Upper lobe of left lung (tissue), 6 donors: ENCODE results near the gene CDK5RAP2. TPM values are rescaled to one million over a fixed set of nuclear protein-coding genes. Genes with fewer than 3 reads are reported as not detected.

Source experiments
- ATAC-seq, 2 donors: fragments of 200-7000 bp; cut with Tn5 transposase; one replicate each; pipeline ENCODE4 v1.9.1; 2022; ENCODE audit warnings: mild to moderate bottlenecking in 2 of 2, moderate library complexity in 2 of 2; ENCODE audit not compliant: low FRiP score in 2 of 2
- DNase-seq, 2 donors: peaks; one replicate each; pipeline ENCODE4 v3.0.0-alpha.2; 2019 to 2020
- H3K27ac ChIP-seq, 4 donors: fragments of 200-600 bp; sonication (generic); one replicate each; pipeline ENCODE4 v1.5.1; 2016 to 2019
- H3K27me3 ChIP-seq, 4 donors: fragments of 200-600 bp; sonication (generic); one replicate each; pipeline ENCODE4 v1.5.1; 2017 to 2019
- H3K36me3 ChIP-seq, 4 donors: fragments of 200-600 bp; sonication (generic); one replicate each; pipeline ENCODE4 v1.5.1; 2016 to 2019
- H3K4me1 ChIP-seq, 4 donors: fragments of 200-600 bp; sonication (generic); one replicate each; pipeline ENCODE4 v1.5.1; 2018 to 2019
- H3K4me3 ChIP-seq, 4 donors: fragments of 200-600 bp; sonication (generic); one replicate each; pipeline ENCODE4 v1.5.1; 2017 to 2019; ENCODE audit warnings: mild to moderate bottlenecking in 2 of 4, moderate library complexity in 1 of 4
- H3K9me3 ChIP-seq, 4 donors: fragments of 200-600 bp; sonication (generic); one replicate each; pipeline ENCODE4 v1.5.1; 2018 to 2019
- CTCF ChIP-seq, 6 experiments: fragments of 450-650 bp in 4 of 6; fragments of 200-600 bp in 2 of 6; sonication (generic) in 2 of 6; IDR thresholded peaks; one replicate each; pipeline ENCODE4 v1.5.1; 2016 to 2019; ENCODE audit warnings: antibody characterized with exemption in 6 of 6
- EP300 ChIP-seq, 4 donors: sonication (generic); formaldehyde crosslinking; IDR thresholded peaks; one replicate each; pipeline ENCODE4 v1.5.1; 2017; ENCODE audit warnings: antibody characterized with exemption in 4 of 4, control low read depth in 2 of 4
- POLR2A ChIP-seq, 4 donors: fragments of 450-650 bp; IDR thresholded peaks; one replicate each; pipeline ENCODE4 v1.5.1; 2016 to 2017; ENCODE audit warnings: antibody characterized with exemption in 4 of 4, mild to moderate bottlenecking in 2 of 4
- POLR2AphosphoS5 ChIP-seq, 2 donors: sonication (generic); formaldehyde crosslinking; IDR thresholded peaks; one replicate each; pipeline ENCODE4 v1.5.1; 2017; ENCODE audit warnings: antibody characterized with exemption in 2 of 2
- WGBS, 2 donors: methylation state at CpG; one replicate each; pipeline ENCODE4 v1.1.5; 2017 to 2018; 5-methylcytosine and 5-hydroxymethylcytosine counted together
- total RNA-seq, 6 donors: library from RNA; depleted of rRNA in 4 of 6; stranded (reverse); fragments of >200 nt in 4 of 6; gene quantifications; one replicate each; pipeline versions ENCODE4 v1.1.0 to v1.2.1, GENCODE V29; 2016 to 2021
- donor health status: DM: no; HTN: no; CAD: no; lungs with moderate emphysema.
- donor health status: DM: no; HTN: yes; CAD: no; lungs with severe emphysema.

CDK5RAP2 gene
- total RNA-seq, 6 donors from 2014 or later = 41.7 to 137 (median 51.6) TPM

GRCh38 chr9:120405134-120405533, 174.8 kb downstream of the CDK5RAP2 start:
- TF ChIP-seq CTCF (IDR thresholded peaks at IDR 0.05) (no peak), EP300 (IDR thresholded peaks at IDR 0.05) (no peak), POLR2A (IDR thresholded peaks at IDR 0.05) (no peak), POLR2AphosphoS5 (IDR thresholded peaks at IDR 0.05) (no peak)
- Histone ChIP-seq H3K27ac (no peak overlapping the region), H3K4me3 (no peak overlapping the region), H3K36me3 (peaks cover 35 to 88% (median 72%) of the 10 kb centered on the region in 4 donors), H3K9me3 (no peaks in the 10 kb centered on the region), H3K27me3 (no peaks in the 10 kb centered on the region), H3K4me1 (peaks cover 0 to 8% (median 4%) of the 10 kb centered on the region in 4 donors)
- DNase-seq (no peak), ATAC-seq (no peak)
- WGBS, 2 donors = 84 to 100% methylated on average over 1 of the region's 1 CpG

- Histone ChIP-seq H3K36me3 (peaks cover 38 to 88% (median 75%) of the 10 kb centered on the region in 4 donors), H3K9me3 (no peaks in the 10 kb centered on the region), H3K4me3 (no peak overlapping the region), H3K27me3 (no peaks in the 10 kb centered on the region), H3K4me1 (peaks cover 0 to 8% (median 4%) of the 10 kb centered on the region in 4 donors), H3K27ac (peak overlapping the region; percentile 51 to 70 (median 64))
- TF ChIP-seq POLR2A (IDR thresholded peaks at IDR 0.05) = no peak
- no peak for TF ChIP-seq POLR2AphosphoS5 (IDR thresholded peaks at IDR 0.05)
- TF ChIP-seq EP300 (IDR thresholded peaks at IDR 0.05) = no peak
- no peak for TF ChIP-seq CTCF (IDR thresholded peaks at IDR 0.05)
- 69 to 72% methylated on average over 3 of the region's 3 CpGs for WGBS, 2 donors
- no peak for ATAC-seq
- no peak for DNase-seq
Observed at GRCh38 chr9:120403543-120403856, 176.5 kb downstream of the CDK5RAP2 start.

GRCh38 chr9:120402741-120403542, 177.0 kb downstream of the CDK5RAP2 start:
- peak; percentile 28 to 78 for ATAC-seq

DNA sequence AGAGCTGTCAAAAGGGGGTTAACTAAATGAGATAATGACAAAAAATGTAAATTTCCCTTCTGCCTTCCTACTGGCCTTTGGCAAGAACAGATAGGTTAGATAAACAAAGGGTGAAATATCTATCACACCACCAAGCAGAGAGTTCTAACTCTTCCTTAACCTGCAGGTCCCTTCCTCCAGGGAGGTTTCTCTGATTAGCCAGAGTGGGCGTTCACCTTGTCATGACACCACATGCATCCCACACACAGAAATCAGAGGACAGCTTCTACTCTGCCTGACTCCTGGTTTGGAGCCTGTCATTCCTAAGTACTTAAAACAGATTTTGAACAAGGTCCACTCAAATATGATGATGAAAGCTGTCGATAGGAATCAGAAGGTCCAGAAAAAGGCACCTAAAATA, 180.0 kb downstream of the CDK5RAP2 start:
- H3K36me3 ChIP-seq = peaks cover 18 to 85% (median 64%) of the 10 kb centered on the region in 4 donors

More at GRCh38 chr9:120402741-120403542, 177.0 kb downstream of the CDK5RAP2 start:
- DNase-seq = peak in 1 of 2 donors; percentile 29
- Histone ChIP-seq H3K4me1 (peaks cover 0 to 8% (median 4%) of the 10 kb centered on the region in 4 donors), H3K27ac (peak overlapping the region; percentile 58 to 71 (median 70)), H3K36me3 (peaks cover 33 to 85% (median 72%) of the 10 kb centered on the region in 4 donors), H3K4me3 (no peak overlapping the region), H3K27me3 (no peaks in the 10 kb centered on the region), H3K9me3 (no peaks in the 10 kb centered on the region)
- TF ChIP-seq POLR2A (IDR thresholded peaks at IDR 0.05) (no peak), POLR2AphosphoS5 (IDR thresholded peaks at IDR 0.05) (peak; percentile 25 to 50)
- WGBS, 2 donors = 86 to 96% methylated on average over 12 to 13 of the region's 13 CpGs

More for the DNA sequence above, 180.0 kb downstream of the CDK5RAP2 start:
- Histone ChIP-seq H3K27ac (no peak overlapping the region), H3K4me3 (no peak overlapping the region), H3K27me3 (no peaks in the 10 kb centered on the region), H3K9me3 (no peaks in the 10 kb centered on the region), H3K4me1 (peaks cover 0 to 8% (median 4%) of the 10 kb centered on the region in 4 donors)
- TF ChIP-seq POLR2A (IDR thresholded peaks at IDR 0.05) (no peak), CTCF (IDR thresholded peaks at IDR 0.05) (no peak), POLR2AphosphoS5 (IDR thresholded peaks at IDR 0.05) (no peak), EP300 (IDR thresholded peaks at IDR 0.05) (no peak)
- ATAC-seq (no peak), DNase-seq (no peak)
- 94 to 100% methylated on average over 2 of the region's 2 CpGs for WGBS, 2 donors
